DOHH2 (cell line): ENCODE data around the gene ADAMTS2.

Experiments used
- EZH2phosphoT487 ChIP-seq: fragments of 200-600 bp; sonication (generic); IDR thresholded peaks from 2 replicates; pipeline ENCODE4 v1.6.1; 2017; ENCODE audit warnings: borderline replicate concordance, mild to moderate bottlenecking, antibody characterized with exemption, low read length, moderate library complexity, mixed read lengths
- TF ChIP-seq, protein P1 (sequence below): fragments of 200-600 bp; sonication (generic); IDR thresholded peaks from one replicate; pipeline ENCODE4 v1.5.1; 2014; ENCODE audit warnings: antibody characterized with exemption, mild to moderate bottlenecking, low read depth, low read length; ENCODE audit not compliant: poor library complexity, severe bottlenecking

DNA sequence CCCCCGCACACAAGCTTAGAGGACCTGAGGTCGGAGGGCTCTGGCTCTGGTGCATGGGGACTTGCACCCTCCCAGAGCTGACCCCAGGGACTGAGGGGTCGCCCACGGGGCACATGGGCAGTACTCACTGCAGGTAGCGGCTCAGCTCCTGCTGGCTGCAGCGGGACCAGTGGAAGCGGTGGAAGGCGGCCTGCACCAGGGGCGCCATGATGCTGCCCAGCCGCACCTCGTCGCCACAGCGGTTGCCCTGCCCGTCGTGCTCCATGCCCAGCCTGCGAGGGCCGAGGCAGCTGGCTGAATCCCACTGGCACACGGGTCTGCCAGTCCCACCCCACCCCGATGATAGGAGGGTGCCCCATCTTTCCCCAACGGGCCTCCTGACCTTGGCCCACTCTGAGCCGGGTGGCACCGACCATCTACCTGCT, 191.3 kb downstream of the ADAMTS2 start:
- TF ChIP-seq, protein P1, sequence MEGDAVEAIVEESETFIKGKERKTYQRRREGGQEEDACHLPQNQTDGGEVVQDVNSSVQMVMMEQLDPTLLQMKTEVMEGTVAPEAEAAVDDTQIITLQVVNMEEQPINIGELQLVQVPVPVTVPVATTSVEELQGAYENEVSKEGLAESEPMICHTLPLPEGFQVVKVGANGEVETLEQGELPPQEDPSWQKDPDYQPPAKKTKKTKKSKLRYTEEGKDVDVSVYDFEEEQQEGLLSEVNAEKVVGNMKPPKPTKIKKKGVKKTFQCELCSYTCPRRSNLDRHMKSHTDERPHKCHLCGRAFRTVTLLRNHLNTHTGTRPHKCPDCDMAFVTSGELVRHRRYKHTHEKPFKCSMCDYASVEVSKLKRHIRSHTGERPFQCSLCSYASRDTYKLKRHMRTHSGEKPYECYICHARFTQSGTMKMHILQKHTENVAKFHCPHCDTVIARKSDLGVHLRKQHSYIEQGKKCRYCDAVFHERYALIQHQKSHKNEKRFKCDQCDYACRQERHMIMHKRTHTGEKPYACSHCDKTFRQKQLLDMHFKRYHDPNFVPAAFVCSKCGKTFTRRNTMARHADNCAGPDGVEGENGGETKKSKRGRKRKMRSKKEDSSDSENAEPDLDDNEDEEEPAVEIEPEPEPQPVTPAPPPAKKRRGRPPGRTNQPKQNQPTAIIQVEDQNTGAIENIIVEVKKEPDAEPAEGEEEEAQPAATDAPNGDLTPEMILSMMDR, result no peak
- TF ChIP-seq EZH2phosphoT487, result no peak
